Measurements from ENCODE around the gene EPHB1.

Gene EPHB1

DNA sequence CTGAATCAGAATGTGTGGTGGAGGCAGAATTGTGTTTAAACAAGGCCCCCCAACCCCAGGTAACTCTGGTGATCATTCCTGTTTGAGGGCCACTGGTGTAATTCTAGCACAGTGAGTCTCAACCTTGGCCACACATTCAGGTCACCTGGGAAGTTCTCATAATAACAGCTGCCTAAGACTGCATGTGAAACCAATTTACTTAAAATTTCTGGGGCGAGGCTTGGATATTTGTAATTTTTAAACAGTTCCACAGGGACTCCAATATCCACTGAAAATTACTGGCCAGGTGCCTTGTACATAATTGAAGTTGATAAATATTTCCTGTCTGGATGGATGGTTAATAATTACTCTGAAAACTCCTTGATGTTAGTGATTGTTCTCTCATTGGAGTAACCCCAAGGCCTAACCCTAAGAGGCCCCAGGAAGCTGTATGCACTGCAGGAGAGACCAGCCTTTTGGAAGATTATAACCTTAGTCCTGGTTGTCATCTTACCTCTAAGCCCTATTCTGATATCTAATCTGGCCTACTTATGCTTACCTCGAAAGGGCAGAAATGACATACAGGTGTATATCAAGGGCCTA lies 25.7 kb upstream of the EPHB1 start (continued):
- no peak for TF ChIP-seq GLIS3 (CRISPR knock-in tag; IDR thresholded peaks at IDR 0.05)
- no peak for TF ChIP-seq ARNTL (CRISPR knock-in tag; IDR thresholded peaks at IDR 0.05; ENCODE audit: borderline replicate concordance, low read depth)
- no peak for TF ChIP-seq TOX (CRISPR knock-in tag; IDR thresholded peaks at IDR 0.05; ENCODE audit: borderline replicate concordance)

GRCh38 chr3:134772011-134772410 lies 23.0 kb upstream of the EPHB1 start:
- no peak for ATAC-seq
- TF ChIP-seq, protein P1, sequence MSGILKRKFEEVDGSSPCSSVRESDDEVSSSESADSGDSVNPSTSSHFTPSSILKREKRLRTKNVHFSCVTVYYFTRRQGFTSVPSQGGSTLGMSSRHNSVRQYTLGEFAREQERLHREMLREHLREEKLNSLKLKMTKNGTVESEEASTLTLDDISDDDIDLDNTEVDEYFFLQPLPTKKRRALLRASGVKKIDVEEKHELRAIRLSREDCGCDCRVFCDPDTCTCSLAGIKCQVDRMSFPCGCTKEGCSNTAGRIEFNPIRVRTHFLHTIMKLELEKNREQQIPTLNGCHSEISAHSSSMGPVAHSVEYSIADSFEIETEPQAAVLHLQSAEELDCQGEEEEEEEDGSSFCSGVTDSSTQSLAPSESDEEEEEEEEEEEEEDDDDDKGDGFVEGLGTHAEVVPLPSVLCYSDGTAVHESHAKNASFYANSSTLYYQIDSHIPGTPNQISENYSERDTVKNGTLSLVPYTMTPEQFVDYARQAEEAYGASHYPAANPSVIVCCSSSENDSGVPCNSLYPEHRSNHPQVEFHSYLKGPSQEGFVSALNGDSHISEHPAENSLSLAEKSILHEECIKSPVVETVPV (CRISPR knock-in tag; IDR thresholded peaks at IDR 0.05), result no peak
- TF ChIP-seq TCF4 (CRISPR knock-in tag; IDR thresholded peaks at IDR 0.05; ENCODE audit: borderline replicate concordance), result no peak
- TF ChIP-seq, protein P2, sequence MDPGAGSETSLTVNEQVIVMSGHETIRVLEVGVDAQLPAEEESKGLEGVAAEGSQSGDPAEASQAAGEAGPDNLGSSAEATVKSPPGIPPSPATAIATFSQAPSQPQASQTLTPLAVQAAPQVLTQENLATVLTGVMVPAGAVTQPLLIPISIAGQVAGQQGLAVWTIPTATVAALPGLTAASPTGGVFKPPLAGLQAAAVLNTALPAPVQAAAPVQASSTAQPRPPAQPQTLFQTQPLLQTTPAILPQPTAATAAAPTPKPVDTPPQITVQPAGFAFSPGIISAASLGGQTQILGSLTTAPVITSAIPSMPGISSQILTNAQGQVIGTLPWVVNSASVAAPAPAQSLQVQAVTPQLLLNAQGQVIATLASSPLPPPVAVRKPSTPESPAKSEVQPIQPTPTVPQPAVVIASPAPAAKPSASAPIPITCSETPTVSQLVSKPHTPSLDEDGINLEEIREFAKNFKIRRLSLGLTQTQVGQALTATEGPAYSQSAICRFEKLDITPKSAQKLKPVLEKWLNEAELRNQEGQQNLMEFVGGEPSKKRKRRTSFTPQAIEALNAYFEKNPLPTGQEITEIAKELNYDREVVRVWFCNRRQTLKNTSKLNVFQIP (CRISPR knock-in tag; IDR thresholded peaks at IDR 0.05; ENCODE audit: borderline replicate concordance, low read depth), result no peak
- TF ChIP-seq CSDC2 (CRISPR knock-in tag; IDR thresholded peaks at IDR 0.05), result no peak
- TF ChIP-seq, protein P3, sequence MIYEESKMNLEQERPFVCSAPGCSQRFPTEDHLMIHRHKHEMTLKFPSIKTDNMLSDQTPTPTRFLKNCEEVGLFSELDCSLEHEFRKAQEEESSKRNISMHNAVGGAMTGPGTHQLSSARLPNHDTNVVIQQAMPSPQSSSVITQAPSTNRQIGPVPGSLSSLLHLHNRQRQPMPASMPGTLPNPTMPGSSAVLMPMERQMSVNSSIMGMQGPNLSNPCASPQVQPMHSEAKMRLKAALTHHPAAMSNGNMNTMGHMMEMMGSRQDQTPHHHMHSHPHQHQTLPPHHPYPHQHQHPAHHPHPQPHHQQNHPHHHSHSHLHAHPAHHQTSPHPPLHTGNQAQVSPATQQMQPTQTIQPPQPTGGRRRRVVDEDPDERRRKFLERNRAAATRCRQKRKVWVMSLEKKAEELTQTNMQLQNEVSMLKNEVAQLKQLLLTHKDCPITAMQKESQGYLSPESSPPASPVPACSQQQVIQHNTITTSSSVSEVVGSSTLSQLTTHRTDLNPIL (CRISPR knock-in tag; IDR thresholded peaks at IDR 0.05; ENCODE audit: low read depth), result no peak
- no peak for TF ChIP-seq ZNF565 (CRISPR knock-in tag; conservative IDR thresholded peaks at IDR 0.05; ENCODE audit: low read depth)
- TF ChIP-seq ISL1 (CRISPR knock-in tag; IDR thresholded peaks at IDR 0.05), result no peak
- TF ChIP-seq SNAI2 (CRISPR knock-in tag; IDR thresholded peaks at IDR 0.05), result no peak
- no peak for TF ChIP-seq OSR1 (CRISPR knock-in tag; IDR thresholded peaks at IDR 0.05)
- TF ChIP-seq TSHZ2 (CRISPR knock-in tag; IDR thresholded peaks at IDR 0.05), result no peak
- TF ChIP-seq ZFP3 (CRISPR knock-in tag; IDR thresholded peaks at IDR 0.05), result no peak
- no peak for TF ChIP-seq BACH2 (CRISPR knock-in tag; IDR thresholded peaks at IDR 0.05; ENCODE audit: borderline replicate concordance)
- TF ChIP-seq TOX (CRISPR knock-in tag; IDR thresholded peaks at IDR 0.05; ENCODE audit: borderline replicate concordance), result no peak
- no peak for TF ChIP-seq PATZ1 (CRISPR knock-in tag; IDR thresholded peaks at IDR 0.05; ENCODE audit: borderline replicate concordance)
- TF ChIP-seq PPARA (CRISPR knock-in tag; IDR thresholded peaks at IDR 0.05; ENCODE audit: borderline replicate concordance), result no peak
- TF ChIP-seq ZNF70 (CRISPR knock-in tag; IDR thresholded peaks at IDR 0.05), result no peak
- TF ChIP-seq GLIS3 (CRISPR knock-in tag; IDR thresholded peaks at IDR 0.05), result no peak
- TF ChIP-seq ESRRG (CRISPR knock-in tag; IDR thresholded peaks at IDR 0.05), result no peak

DNA sequence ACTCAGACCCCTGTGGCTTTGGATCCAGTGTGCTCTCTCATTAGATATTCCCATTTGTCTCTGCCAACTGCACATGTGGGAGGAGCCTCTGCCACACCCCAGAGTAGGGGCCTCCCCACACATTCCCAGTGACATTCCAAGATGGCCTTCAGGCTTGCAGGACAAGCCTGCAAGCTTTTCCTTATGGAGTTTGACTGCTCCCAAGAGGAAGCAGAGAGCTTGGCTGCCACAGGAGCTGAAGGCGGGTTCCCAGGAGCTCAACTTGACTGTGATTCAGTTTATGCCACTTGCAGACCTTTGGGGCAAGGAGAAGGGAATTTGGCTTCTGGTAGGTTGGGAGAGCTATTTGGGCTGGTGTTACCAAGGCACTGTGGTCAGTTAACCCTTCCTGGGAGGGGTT lies 22.5 kb upstream of the EPHB1 start:
- ATAC-seq, result no peak
- TF ChIP-seq PATZ1 (CRISPR knock-in tag; IDR thresholded peaks at IDR 0.05; ENCODE audit: borderline replicate concordance) (no peak), OSR1 (CRISPR knock-in tag; IDR thresholded peaks at IDR 0.05) (no peak), ISL1 (CRISPR knock-in tag; IDR thresholded peaks at IDR 0.05) (no peak), TCF4 (CRISPR knock-in tag; IDR thresholded peaks at IDR 0.05; ENCODE audit: borderline replicate concordance) (no peak), GLIS3 (CRISPR knock-in tag; IDR thresholded peaks at IDR 0.05) (no peak), ESRRG (CRISPR knock-in tag; IDR thresholded peaks at IDR 0.05) (no peak), ZFP3 (CRISPR knock-in tag; IDR thresholded peaks at IDR 0.05) (no peak), ZNF565 (CRISPR knock-in tag; conservative IDR thresholded peaks at IDR 0.05; ENCODE audit: low read depth) (no peak), BACH2 (CRISPR knock-in tag; IDR thresholded peaks at IDR 0.05; ENCODE audit: borderline replicate concordance) (no peak), ZNF70 (CRISPR knock-in tag; IDR thresholded peaks at IDR 0.05) (no peak), CSDC2 (CRISPR knock-in tag; IDR thresholded peaks at IDR 0.05) (no peak), ZC3H10 (CRISPR knock-in tag; IDR thresholded peaks at IDR 0.05) (no peak), ARNTL (CRISPR knock-in tag; IDR thresholded peaks at IDR 0.05; ENCODE audit: borderline replicate concordance, low read depth) (no peak)
- TF ChIP-seq, protein P3 (CRISPR knock-in tag; IDR thresholded peaks at IDR 0.05; ENCODE audit: low read depth), result no peak
- TF ChIP-seq, protein P1 (CRISPR knock-in tag; IDR thresholded peaks at IDR 0.05), result no peak

Data from SK-N-SH treated with all-trans-retinoic acid at 6 μM for 48 hours (cell line).